ENCODE data around the gene CBLN1.

DNA sequence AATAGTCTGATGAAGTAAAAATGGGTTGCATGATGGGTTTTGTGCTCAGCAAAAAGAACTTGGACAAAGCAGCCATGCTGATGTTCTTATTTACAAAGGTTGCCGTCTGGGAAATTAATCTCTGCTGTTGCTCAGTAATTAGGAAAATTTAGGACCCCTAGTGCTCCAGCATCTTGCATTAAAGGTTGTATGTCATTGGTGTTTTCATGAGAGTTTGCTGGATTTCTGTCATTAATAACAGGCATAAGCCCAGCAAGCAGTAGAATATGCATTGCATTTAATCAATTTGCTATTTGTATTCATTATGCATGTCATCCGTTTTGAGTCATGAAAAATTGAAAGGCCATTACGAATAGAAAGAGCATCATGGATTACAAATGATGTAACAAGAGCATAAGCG, 46.7 kb upstream of the CBLN1 start:
- no peak for TF ChIP-seq CTCF (conservative IDR thresholded peaks at IDR 0.05; ENCODE audit: low read length)
- no peak for TF ChIP-seq EZH2phosphoT487 (IDR thresholded peaks at IDR 0.05; ENCODE audit: borderline replicate concordance)

Measured in Loucy (cell line).